ENCODE results near the gene MPZL1.

MPZL1 gene

GRCh38 chr1:167721617-167722151 lies at the start of gene MPZL1:
Gene MPZL1, plus strand, starts transcription at chr1:167721982. Its CDS starts 170 bp downstream, at chr1:167722152.
- peak; percentile 95 for DNase-seq

- no peak for DNase-seq
Measured at GRCh38 chr1:167672831-167673230, 49.0 kb upstream of the MPZL1 start.

- no peak for DNase-seq
Measured at GRCh38 chr1:167673265-167673664, 48.5 kb upstream of the MPZL1 start.

GRCh38 chr1:167674156-167674555 lies 47.6 kb upstream of the MPZL1 start:
- no peak for DNase-seq

GRCh38 chr1:167675440-167675839 lies 46.3 kb upstream of the MPZL1 start:
- DNase-seq = no peak

- peak; percentile 28 for DNase-seq
Measured at GRCh38 chr1:167676205-167676915, 45.4 kb upstream of the MPZL1 start.

- DNase-seq = no peak
Measured at GRCh38 chr1:167676916-167677848, 44.6 kb upstream of the MPZL1 start.

- no peak for DNase-seq
Measured at GRCh38 chr1:167678422-167678821, 43.4 kb upstream of the MPZL1 start.

- no peak for DNase-seq
Measured at GRCh38 chr1:167678838-167679237, 42.9 kb upstream of the MPZL1 start.

GRCh38 chr1:167679714-167680113 lies 42.1 kb upstream of the MPZL1 start:
- no peak for DNase-seq

GRCh38 chr1:167681024-167681423 lies 40.8 kb upstream of the MPZL1 start:
- DNase-seq = no peak

- no peak for DNase-seq
Measured at GRCh38 chr1:167681451-167682098, 40.2 kb upstream of the MPZL1 start.

GRCh38 chr1:167683226-167683625 lies 38.6 kb upstream of the MPZL1 start:
- DNase-seq = no peak

GRCh38 chr1:167683641-167684502 lies 37.9 kb upstream of the MPZL1 start:
- DNase-seq = no peak

- no peak for DNase-seq
Measured at GRCh38 chr1:167685844-167686243, 35.9 kb upstream of the MPZL1 start.

GRCh38 chr1:167687919-167688519 lies 33.8 kb upstream of the MPZL1 start:
- peak; percentile 80 for DNase-seq

GRCh38 chr1:167689567-167689920 lies 32.2 kb upstream of the MPZL1 start:
- DNase-seq = no peak

- no peak for DNase-seq
Measured at GRCh38 chr1:167690053-167690452, 31.7 kb upstream of the MPZL1 start.

- no peak for DNase-seq
Measured at GRCh38 chr1:167693425-167694045, 28.2 kb upstream of the MPZL1 start.

GRCh38 chr1:167694691-167695090 lies 27.1 kb upstream of the MPZL1 start:
- DNase-seq = no peak

GRCh38 chr1:167695147-167695546 lies 26.6 kb upstream of the MPZL1 start:
- DNase-seq = no peak
